BJ (cell line): ENCODE measurements around the gene IMPDH1. TPM values are rescaled to one million over a fixed set of nuclear protein-coding genes. Genes with fewer than 3 reads are reported as not detected.
A peak's percentile ranks its signal among the peaks of the same experiment; 100 is the strongest.
"Not testable (repeated sequence)": the region's sequence is repeated elsewhere in the genome, so short reads cannot be mapped to it uniquely, and the experiment has no call there.

ENCODE experiments used
- CTCF ChIA-PET: fragments of 350-600 bp; formaldehyde crosslinking; extraction: SDS; loops from one replicate; lab custom pipeline; 2021; ENCODE audit warnings: antibody characterized with exemption, inconsistent platforms; lab: Yijun Ruan, JAX
- POLR2A ChIA-PET: fragments of 300-600 bp; sonication (Branson Sonifier 250); formaldehyde crosslinking; extraction: SDS; loops from one replicate; lab custom pipeline; 2021; ENCODE audit warnings: antibody characterized with exemption; lab: Charles Lee
- DNase-seq: peaks from one replicate; pipeline ENCODE4 v3.0.0-alpha.2; 2011; ENCODE audit warnings: low read depth
- H3K27me3 ChIP-seq: 2 replicates; pipeline ENCODE4 v1.6.0; 2011; ENCODE audit warnings: low read length; ENCODE audit not compliant: control insufficient read depth, insufficient read depth
- H3K36me3 ChIP-seq: 2 replicates; pipeline ENCODE4 v1.5.1; 2011; ENCODE audit warnings: low read length; ENCODE audit not compliant: control insufficient read depth, insufficient read depth
- H3K4me3 ChIP-seq: 2 replicates; pipeline ENCODE4 v1.5.1; 2011; ENCODE audit warnings: low read depth, mild to moderate bottlenecking, control low read depth, low read length
- CTCF ChIP-seq: IDR thresholded peaks from 2 replicates; pipeline ENCODE4 v1.5.1; 2011; ENCODE audit warnings: low read depth, mild to moderate bottlenecking, control low read depth, inconsistent platforms, low read length, moderate library complexity; ENCODE audit not compliant: insufficient read depth
- polyA minus RNA-seq: library from RNA; depleted of rRNA, polyadenylated mRNA; stranded (reverse); fragments of >200 nt; gene quantifications from 2 replicates; pipeline ENCODE4 v1.2.3, GENCODE V29; 2011; rRNA and poly(A)+ RNA removed
- polyA plus RNA-seq: library from polyadenylated mRNA; depleted of rRNA; stranded (reverse); fragments of >200 nt; gene quantifications from 2 replicates; pipeline ENCODE4 v1.2.3, GENCODE V29; 2011; rRNA removed

The IMPDH1 gene
- polyA plus RNA-seq, result 65.7 and 84.5 TPM in 2 replicates
- 109 and 116 TPM in 2 replicates for polyA minus RNA-seq

- ChIA-PET CTCF (interaction anchor here (0.6 to 6.1 kb wide), 9 partner anchors 8 to 63 kb away, joined by 3 to 90 read pairs (median 14); partner anchors contain the start of gene HILPDA), POLR2A (interaction anchor here (0.6 to 1.8 kb wide), 3 partner anchors 9 to 45 kb away, joined by 5 read pairs; partner anchors contain the start of gene HILPDA)
- H3K4me3 ChIP-seq, result peak within 1 kb of the TSS; percentile 60
- no peaks in the 10 kb centered on the region for H3K36me3 ChIP-seq
- DNase-seq, result peak; percentile 34
- TF ChIP-seq CTCF, result no peak
- peaks cover 2% of the 10 kb centered on the region for H3K27me3 ChIP-seq
Measured at GRCh38 chr7:128409596-128410450, at the start of gene IMPDH1. IMPDH1 (minus strand) TSS chr7:128409982; CDS start chr7:128409901, 81 bp downstream.

- no peaks in the 10 kb centered on the region for H3K36me3 ChIP-seq
- no peak for DNase-seq
- H3K27me3 ChIP-seq, result no peaks in the 10 kb centered on the region
- H3K4me3 ChIP-seq, result no peak overlapping the region
- TF ChIP-seq CTCF, result peak; percentile 79
- ChIA-PET POLR2A (interaction anchor here (0.8 kb wide), 1 partner anchor 32 kb away, joined by 6 read pairs; no protein-coding TSS in a partner anchor), CTCF (interaction anchor here (0.7 to 4.2 kb wide), 17 partner anchors 10 to 424 kb away, joined by 3 to 227 read pairs (median 5); no protein-coding TSS in a partner anchor)
Measured at GRCh38 chr7:128459394-128459878, 49.7 kb upstream of the IMPDH1 start.

DNA sequence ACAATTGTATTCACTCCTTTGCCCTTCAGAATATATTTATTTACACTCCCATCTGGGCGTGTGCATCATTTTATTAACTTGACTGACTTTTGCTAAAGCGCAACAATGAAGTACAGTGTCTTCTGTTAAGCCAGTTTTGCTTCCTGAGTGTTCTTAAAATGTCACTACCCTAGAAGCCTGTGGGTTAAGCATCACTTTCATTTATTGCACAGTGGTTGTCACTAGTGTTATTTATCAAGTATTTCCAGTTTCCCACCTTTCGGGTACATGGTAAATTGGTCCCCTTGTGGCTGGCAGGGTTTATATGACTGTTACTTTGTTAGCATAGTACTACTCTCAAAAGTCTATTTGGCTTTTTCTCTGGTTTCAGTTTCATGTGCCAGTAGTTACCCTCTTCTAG lies 49.2 kb upstream of the IMPDH1 start:
- Histone ChIP-seq H3K27me3 (no peaks in the 10 kb centered on the region), H3K4me3 (no peak overlapping the region), H3K36me3 (no peaks in the 10 kb centered on the region)
- no peak for DNase-seq
- ChIA-PET POLR2A (no interaction called here), CTCF (interaction anchor here (0.9 to 4.2 kb wide), 10 partner anchors 15 to 424 kb away, joined by 3 to 227 read pairs (median 6); no protein-coding TSS in a partner anchor)
- no peak for TF ChIP-seq CTCF

- CTCF ChIA-PET, result interaction anchor here (0.9 to 7.0 kb wide), 5 partner anchors 14 to 42 kb away, joined by 3 to 111 read pairs (median 4); no protein-coding TSS in a partner anchor
- H3K27me3 ChIP-seq, POLR2A ChIA-PET, DNase-seq, H3K36me3 ChIP-seq: not testable (repeated sequence)
- H3K4me3 ChIP-seq, result peak overlapping the region; percentile 88; the same call in 1 of the 2 replicates
Measured at GRCh38 chr7:128457385-128457784, 47.6 kb upstream of the IMPDH1 start.

DNA sequence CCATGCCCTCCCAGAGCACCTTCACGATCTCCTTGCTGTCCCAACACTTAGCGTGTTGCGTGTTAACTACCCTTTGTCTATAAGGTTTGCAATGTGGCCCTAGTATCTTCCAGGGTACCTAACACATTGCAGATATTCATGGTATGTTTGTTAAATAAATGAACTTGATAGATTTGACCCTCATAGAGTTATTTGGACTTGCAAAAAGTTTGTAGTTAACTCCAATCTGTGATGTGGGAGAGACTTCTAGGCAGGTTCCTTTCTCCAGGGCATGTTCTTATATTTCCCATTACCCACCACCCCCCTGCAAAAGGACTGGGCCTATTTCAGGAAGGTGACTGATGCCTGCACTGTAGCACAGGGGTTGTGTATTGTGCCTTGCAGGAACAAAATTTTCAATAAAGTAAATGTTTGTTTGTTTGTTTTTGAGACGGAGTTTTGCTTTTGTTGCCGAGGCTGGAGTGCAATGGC lies 46.5 kb upstream of the IMPDH1 start:
- no peak for DNase-seq
- ChIA-PET CTCF (interaction anchor here (7.0 kb wide), 1 partner anchor 30 kb away, joined by 111 read pairs; no protein-coding TSS in a partner anchor), POLR2A (no interaction called here)
- Histone ChIP-seq H3K27me3 (no peaks in the 10 kb centered on the region), H3K36me3 (no peaks in the 10 kb centered on the region), H3K4me3 (peak overlapping the region; percentile 88)
- TF ChIP-seq CTCF, result no peak
